Osteoblast (primary cell): ENCODE data around the gene KLK3. TPM values are rescaled to one million over a fixed set of nuclear protein-coding genes. Genes with fewer than 3 reads are reported as not detected.

Experiments
- DNase-seq: peaks from one replicate; pipeline ENCODE4 v3.0.0; 2011; ENCODE audit warnings: low spot score, mixed read lengths; ENCODE audit not compliant: insufficient read length; ENCODE audit errors: missing footprints
- H2AFZ ChIP-seq: 2 replicates; pipeline ENCODE4 v1.6.0; 2011; ENCODE audit warnings: mild to moderate bottlenecking, low read length
- H3K27ac ChIP-seq: 2 replicates; pipeline ENCODE4 v1.5.1; 2011; ENCODE audit warnings: mild to moderate bottlenecking, low read depth, low read length, moderate library complexity
- H3K27me3 ChIP-seq: 2 replicates; pipeline ENCODE4 v1.6.0; 2012; ENCODE audit warnings: mild to moderate bottlenecking, control low read depth, inconsistent platforms, low read length, moderate library complexity; ENCODE audit not compliant: insufficient read depth
- H3K36me3 ChIP-seq: 2 replicates; pipeline ENCODE4 v1.5.1; 2011; ENCODE audit warnings: mild to moderate bottlenecking, low read length, control low read depth, moderate library complexity; ENCODE audit not compliant: insufficient read depth
- H3K4me1 ChIP-seq: 2 replicates; pipeline ENCODE4 v1.5.1; 2011; ENCODE audit warnings: mild to moderate bottlenecking, low read length, control low read depth, moderate library complexity; ENCODE audit not compliant: insufficient read depth
- H3K4me2 ChIP-seq: 2 replicates; pipeline ENCODE4 v1.6.0; 2011; ENCODE audit warnings: mild to moderate bottlenecking, low read length; ENCODE audit not compliant: insufficient read depth
- H3K4me3 ChIP-seq: fragments of 200-600 bp; sonication (generic); 3 replicates; pipeline ENCODE4 v1.5.1; 2012; ENCODE audit warnings: mild to moderate bottlenecking, low read length, inconsistent platforms; ENCODE audit not compliant: insufficient read depth
- H3K79me2 ChIP-seq: 2 replicates; pipeline ENCODE4 v1.6.0; 2012; ENCODE audit warnings: mild to moderate bottlenecking, low read length, control low read depth, inconsistent platforms; ENCODE audit not compliant: insufficient read depth
- H3K9me3 ChIP-seq: 2 replicates; pipeline ENCODE4 v1.5.1; 2011; ENCODE audit warnings: low read depth, low read length, control low read depth
- H4K20me1 ChIP-seq: 2 replicates; pipeline ENCODE4 v1.6.0; 2012; ENCODE audit warnings: mild to moderate bottlenecking, low read length, control low read depth; ENCODE audit not compliant: insufficient read depth
- total RNA-seq: library from RNA; depleted of rRNA; stranded (reverse); fragments of >200 nt; gene quantifications from 2 replicates; pipeline ENCODE4 v1.2.3, GENCODE V29; 2012
- TF ChIP-seq, protein P1 (sequence below): IDR thresholded peaks from 2 replicates; pipeline ENCODE4 v1.5.1; 2011; ENCODE audit warnings: mild to moderate bottlenecking, low read depth, low read length, moderate library complexity; ENCODE audit errors: extremely low read depth

Gene KLK3
- total RNA-seq, 1 donor, result not detected

DNA sequence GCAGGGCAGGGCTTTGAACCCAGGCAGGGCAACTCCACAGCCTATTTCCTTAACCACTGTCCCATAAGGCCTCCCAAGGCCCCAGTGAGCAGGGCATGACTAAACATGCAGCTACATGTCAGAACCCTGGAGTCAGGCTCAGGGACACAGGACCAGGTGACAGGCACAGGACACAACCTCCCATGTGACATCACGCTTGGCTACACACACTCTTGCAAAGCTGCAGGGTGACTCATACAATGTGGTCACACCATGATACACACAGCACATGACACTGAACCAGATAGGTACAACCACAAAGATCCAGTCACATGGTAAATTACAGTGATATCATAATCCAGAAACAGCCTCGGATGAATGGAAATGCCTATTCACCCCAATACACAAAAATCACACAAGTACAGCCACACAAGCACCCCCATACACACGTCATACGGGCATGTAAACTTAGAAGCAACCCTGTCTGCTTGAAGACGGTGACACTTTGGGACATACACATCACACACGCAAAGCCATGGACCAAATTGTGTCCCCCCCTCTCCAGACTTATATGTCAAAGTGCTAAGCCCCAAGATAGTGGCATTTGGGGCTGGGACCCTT lies 42.0 kb downstream of the KLK3 start:
- no peak overlapping the region for H2AFZ ChIP-seq
- H3K27ac ChIP-seq, result no peak overlapping the region
- no peaks in the 10 kb centered on the region for H3K36me3 ChIP-seq
- H3K27me3 ChIP-seq, result no peaks in the 10 kb centered on the region
- peak; percentile 58 for DNase-seq
- no peaks in the 10 kb centered on the region for H4K20me1 ChIP-seq
- no peaks in the 10 kb centered on the region for H3K9me3 ChIP-seq
- TF ChIP-seq, protein P1, sequence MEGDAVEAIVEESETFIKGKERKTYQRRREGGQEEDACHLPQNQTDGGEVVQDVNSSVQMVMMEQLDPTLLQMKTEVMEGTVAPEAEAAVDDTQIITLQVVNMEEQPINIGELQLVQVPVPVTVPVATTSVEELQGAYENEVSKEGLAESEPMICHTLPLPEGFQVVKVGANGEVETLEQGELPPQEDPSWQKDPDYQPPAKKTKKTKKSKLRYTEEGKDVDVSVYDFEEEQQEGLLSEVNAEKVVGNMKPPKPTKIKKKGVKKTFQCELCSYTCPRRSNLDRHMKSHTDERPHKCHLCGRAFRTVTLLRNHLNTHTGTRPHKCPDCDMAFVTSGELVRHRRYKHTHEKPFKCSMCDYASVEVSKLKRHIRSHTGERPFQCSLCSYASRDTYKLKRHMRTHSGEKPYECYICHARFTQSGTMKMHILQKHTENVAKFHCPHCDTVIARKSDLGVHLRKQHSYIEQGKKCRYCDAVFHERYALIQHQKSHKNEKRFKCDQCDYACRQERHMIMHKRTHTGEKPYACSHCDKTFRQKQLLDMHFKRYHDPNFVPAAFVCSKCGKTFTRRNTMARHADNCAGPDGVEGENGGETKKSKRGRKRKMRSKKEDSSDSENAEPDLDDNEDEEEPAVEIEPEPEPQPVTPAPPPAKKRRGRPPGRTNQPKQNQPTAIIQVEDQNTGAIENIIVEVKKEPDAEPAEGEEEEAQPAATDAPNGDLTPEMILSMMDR, result no peak
- H3K4me1 ChIP-seq, result no peaks in the 10 kb centered on the region
- H3K79me2 ChIP-seq, result no peaks in the 10 kb centered on the region
- H3K4me2 ChIP-seq, result no peak overlapping the region
- no peak overlapping the region for H3K4me3 ChIP-seq

DNA sequence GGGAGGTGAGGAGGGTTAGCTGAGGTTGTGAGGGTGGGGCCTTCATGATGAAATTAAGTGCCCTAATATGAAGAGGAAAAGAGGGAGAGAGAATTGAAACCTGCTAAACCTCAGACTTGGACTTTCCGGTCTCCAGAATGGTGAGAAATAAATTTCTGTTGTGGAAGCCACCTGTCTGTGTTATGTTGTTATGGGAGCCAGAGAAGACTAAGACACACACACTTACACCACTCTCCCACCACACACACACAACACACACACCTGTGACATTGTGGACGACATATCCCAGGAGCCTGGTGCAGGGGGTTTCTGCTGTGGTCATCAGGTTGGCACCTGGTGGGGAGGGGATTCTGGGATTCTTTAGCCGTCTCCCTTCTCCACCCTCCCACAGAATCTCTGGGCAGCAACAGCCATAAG lies 42.5 kb downstream of the KLK3 start:
- Histone ChIP-seq H3K9me3 (no peaks in the 10 kb centered on the region), H3K4me1 (no peaks in the 10 kb centered on the region), H3K36me3 (no peaks in the 10 kb centered on the region), H3K4me3 (no peak overlapping the region), H3K4me2 (no peak overlapping the region), H3K79me2 (no peaks in the 10 kb centered on the region), H3K27me3 (no peaks in the 10 kb centered on the region), H2AFZ (no peak overlapping the region), H4K20me1 (no peaks in the 10 kb centered on the region), H3K27ac (no peak overlapping the region)
- TF ChIP-seq, protein P1, result no peak
- DNase-seq, result no peak

DNA sequence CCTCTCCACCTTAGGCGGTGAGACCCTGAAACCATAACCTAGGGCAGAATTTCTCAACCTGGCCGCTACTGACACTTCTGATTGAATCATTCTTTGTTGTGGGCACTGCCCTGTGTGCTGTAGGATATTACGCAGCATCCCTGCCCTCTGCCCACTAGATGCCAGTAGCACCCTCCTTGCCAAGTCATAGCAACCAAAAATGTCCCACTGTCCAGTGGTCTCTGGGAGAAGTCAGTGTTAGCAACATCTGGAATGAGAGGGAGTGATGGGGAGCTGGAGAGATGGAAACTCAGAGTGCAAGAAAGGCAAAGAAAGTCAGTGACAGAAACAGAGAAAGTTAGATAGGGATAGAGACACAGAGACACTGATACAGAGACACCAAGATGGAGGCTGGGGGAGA lies 42.9 kb downstream of the KLK3 start:
- Histone ChIP-seq H3K4me2 (no peak overlapping the region), H3K4me1 (no peaks in the 10 kb centered on the region)
- DNase-seq, result no peak

DNA sequence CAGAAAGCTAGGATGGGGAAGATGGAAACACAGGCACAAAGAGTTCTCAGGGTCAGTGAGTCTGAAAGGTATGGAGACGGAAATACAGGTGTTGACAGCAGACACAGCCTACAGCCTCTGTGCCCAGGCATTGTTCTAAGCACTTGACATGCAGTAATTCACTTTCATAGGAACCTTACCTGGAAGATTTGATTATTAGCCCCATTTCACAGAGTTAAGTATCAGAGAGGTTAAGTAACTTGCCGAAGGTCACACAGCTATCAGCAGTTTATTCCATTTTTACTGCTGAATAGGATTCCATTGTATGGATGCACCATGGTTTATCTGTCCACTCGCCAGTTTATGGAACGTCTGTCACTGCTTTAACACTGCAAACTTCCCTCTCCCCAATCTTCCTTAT lies 43.3 kb downstream of the KLK3 start:
- no peaks in the 10 kb centered on the region for H3K79me2 ChIP-seq
- no peak for DNase-seq
- no peak overlapping the region for H2AFZ ChIP-seq

More for the DNA sequence above, 42.9 kb downstream of the KLK3 start:
- TF ChIP-seq, protein P1, result no peak
- Histone ChIP-seq H3K36me3 (no peaks in the 10 kb centered on the region), H2AFZ (no peak overlapping the region), H3K9me3 (no peaks in the 10 kb centered on the region), H3K4me3 (no peak overlapping the region), H3K79me2 (no peaks in the 10 kb centered on the region), H4K20me1 (no peaks in the 10 kb centered on the region), H3K27ac (no peak overlapping the region), H3K27me3 (no peaks in the 10 kb centered on the region)

More for the DNA sequence above, 43.3 kb downstream of the KLK3 start:
- Histone ChIP-seq H3K4me3 (no peak overlapping the region), H3K27me3 (no peaks in the 10 kb centered on the region), H3K36me3 (no peaks in the 10 kb centered on the region), H3K4me1 (no peaks in the 10 kb centered on the region), H3K9me3 (no peaks in the 10 kb centered on the region), H4K20me1 (no peaks in the 10 kb centered on the region), H3K27ac (no peak overlapping the region), H3K4me2 (no peak overlapping the region)
- TF ChIP-seq, protein P1, result no peak
